Measurements from ENCODE around the gene APPBP2.

DNA sequence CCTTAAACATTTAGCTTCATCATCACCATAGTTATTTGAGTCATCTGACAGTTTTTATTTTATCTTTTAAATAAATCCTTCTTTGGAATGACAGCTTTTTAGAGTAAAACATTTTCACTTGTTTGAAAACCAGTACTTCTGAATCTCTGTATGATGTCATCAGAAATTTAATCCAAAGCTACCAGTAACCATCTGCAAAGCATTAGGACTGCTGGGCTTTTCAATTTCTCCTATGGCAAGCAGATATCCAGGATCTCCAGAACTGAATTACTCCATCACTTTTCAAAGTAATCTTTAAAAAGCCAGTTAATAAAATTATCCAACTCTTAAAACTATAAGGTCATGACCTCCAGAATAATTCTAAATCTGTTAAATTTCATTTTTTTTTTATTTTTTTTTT is 52.3 kb downstream of the APPBP2 start:
- TF ChIP-seq, protein P1, sequence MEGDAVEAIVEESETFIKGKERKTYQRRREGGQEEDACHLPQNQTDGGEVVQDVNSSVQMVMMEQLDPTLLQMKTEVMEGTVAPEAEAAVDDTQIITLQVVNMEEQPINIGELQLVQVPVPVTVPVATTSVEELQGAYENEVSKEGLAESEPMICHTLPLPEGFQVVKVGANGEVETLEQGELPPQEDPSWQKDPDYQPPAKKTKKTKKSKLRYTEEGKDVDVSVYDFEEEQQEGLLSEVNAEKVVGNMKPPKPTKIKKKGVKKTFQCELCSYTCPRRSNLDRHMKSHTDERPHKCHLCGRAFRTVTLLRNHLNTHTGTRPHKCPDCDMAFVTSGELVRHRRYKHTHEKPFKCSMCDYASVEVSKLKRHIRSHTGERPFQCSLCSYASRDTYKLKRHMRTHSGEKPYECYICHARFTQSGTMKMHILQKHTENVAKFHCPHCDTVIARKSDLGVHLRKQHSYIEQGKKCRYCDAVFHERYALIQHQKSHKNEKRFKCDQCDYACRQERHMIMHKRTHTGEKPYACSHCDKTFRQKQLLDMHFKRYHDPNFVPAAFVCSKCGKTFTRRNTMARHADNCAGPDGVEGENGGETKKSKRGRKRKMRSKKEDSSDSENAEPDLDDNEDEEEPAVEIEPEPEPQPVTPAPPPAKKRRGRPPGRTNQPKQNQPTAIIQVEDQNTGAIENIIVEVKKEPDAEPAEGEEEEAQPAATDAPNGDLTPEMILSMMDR (IDR thresholded peaks at IDR 0.05), result no peak
- no peak for TF ChIP-seq EP300 (IDR thresholded peaks at IDR 0.05)
